ENCODE measurements around the gene PARM1.

The PARM1 gene

DNA sequence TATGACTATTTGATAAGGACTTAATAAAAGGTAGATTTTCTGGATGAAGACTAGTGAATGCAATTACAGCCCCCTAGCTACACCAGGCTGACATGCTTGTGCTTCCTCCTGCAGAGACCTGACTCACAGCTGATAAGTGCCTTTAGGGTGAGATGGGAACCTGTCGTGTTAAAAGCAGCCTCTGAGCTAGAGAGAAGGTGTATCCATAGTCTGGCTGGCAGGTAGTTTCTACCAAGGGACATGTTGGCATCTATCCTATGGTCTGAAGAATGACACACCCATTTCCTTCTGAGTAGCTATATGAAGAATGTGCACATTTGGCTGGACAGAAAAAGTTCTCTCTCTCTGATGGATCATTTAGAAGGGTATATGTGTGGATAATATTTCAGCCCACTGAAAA, 64.1 kb downstream of the PARM1 start:
- DNase-seq = no peak

DNA sequence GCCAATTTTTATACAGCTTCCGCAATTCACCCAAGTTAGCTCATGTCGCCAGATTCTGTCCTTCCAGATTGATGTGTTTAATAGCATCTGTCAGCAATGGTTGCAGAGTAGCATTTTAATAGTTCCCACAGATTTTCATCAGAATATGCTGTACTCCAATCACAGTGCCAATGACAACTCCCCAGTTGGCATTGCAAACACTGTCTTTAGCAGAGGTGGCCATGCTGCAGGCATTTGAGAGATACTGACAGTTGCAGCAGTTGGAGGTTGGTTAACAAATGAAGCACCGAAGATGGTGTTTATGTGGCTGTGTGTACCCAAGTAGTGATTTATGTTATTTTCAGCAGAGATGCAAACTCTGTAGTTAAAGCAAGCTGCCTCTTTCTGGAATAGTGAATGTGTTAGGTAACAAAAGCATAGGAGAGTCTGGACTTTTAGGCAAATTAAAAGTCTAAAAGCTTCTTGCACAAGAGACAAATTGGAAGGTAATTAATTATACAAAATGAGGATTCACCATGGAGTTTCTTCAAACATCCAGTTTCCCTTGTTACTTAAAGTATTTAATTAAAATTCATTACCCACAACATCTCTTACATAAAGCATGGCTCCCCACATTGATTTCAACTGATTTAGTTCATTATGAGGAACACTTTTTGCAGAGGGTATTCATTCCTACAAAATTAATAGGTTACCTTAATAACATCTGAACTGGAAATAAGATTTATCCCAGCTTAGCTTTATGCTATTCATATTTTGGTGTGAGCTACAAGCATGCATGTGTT, 65.2 kb downstream of the PARM1 start:
- no peak for DNase-seq

DNA sequence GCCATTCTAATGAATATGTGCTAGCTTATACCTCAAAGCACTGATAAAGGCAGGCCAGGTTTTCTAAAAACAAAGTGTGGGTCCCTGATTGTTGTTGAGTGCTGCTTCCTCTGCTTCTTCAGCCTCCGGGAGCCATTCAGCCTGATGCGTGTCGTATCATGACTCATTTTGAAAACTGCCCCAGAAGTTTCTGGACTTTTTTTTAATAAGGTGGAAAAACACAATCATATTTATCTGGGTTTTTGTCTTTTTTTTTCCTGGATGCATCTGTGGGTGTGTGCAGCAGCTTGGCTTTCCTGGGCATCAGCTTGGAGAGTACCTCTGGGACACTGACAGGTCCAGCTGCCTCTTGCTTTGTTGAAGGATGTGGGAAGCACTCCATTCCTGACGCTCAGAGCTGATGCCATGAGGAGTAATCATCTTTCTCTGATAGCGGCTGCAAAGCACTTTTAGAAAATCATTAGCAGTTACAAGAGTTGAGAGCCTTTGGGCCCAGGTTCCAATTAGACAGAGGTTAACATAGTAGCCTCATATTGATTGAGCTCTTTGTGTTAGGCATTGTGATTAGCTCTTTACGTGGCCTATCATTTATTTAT, 66.9 kb downstream of the PARM1 start:
- no peak for DNase-seq

DNA sequence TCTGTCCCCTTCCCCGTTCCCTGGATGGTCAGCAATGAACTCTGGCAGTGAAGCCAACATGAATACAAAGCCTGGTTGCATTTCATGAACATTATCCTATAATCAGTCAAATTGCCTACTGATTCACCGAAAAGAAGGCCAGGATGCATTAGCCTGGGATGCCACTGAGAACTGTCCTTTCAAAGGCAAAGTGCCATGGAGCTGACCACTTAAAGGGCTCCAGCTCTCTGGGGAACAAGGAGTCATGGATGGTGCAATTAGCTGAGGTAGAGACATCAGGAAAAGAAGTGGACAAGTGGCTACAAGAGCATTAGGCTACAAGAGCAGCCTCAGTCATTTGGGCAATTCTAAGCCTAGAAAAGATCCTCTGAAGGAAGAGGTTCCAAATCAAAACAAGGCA, 69.0 kb downstream of the PARM1 start:
- DNase-seq = no peak

DNA sequence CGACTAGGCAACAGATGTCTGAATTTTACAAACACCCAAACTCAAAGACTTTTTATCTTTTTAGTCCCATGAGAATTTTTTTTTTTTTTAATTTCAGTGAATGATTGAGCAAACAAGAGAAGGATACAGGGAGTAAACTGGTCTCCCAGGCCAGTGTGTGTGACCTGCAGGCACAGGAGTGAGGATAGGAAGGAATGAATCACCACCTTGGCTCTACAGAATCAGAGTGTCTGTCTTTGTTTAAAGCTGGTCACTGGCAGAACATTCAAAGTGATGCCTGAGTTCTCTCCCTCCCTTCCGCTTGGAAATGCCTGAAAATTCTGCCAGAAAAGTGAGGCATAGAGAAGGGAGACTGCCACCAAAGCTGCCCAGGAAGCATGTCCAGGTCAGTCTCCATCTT, 69.5 kb downstream of the PARM1 start:
- DNase-seq = no peak

DNA sequence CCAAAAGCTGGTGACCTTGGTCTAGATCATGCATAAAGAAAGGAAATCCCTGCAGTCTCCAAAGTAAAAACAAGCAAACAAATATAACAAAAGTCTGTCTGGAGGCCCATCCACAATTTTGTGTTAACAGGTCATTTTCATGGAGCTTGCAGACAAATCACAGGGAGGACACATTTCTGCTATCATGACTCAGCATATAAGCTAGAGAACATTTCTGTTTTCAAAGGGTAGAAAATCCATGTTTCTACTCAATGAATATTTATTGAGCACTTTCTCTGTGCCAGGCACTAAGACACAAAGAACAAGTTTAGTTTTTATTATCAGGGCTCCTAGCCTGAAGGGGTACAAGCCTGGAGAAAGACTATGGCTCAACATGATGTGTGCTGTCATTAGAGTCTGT, 71.1 kb downstream of the PARM1 start:
- DNase-seq = no peak

DNA sequence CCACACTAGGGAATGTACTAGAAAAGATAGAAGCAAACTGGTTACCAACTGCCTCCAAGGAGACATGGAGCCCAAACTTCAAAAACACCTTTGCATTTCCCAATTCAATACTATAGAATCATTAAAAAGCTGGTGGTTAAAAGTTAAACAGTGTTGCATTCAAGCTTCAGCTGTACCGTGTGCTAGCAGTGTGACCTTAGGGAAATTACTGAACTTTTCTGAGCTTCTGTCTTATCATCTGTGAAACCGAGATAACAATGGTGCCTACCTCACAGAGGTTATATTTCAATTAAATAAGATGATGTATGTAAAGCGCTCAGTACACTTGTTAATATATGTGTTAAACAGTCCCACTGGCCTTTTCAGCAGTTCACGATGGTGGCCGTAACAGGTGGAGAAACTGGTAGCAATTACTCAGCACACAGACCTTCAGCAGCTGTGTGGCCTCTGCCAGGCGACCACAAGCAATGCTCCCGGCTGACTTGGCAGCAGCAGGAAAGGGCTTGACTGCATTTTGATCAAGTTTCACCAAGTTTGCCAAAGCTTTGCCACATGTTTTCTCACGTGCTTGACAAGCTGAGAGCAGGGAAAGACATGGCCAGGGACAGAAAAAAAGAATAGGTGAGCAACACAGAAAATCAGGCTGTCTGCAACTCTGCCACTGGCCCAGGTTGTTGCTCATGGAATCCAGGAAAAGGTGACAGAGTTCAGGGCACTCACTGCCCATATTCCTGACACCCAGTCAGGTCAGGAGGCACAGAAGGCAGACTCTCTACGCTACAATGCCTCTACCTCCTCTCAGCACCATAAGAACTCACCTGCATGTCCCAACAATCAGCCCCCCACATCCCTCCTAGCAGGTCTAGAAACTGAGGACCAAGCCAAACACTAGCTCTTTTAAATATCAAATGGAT, 72.1 kb downstream of the PARM1 start:
- DNase-seq = no peak

DNA sequence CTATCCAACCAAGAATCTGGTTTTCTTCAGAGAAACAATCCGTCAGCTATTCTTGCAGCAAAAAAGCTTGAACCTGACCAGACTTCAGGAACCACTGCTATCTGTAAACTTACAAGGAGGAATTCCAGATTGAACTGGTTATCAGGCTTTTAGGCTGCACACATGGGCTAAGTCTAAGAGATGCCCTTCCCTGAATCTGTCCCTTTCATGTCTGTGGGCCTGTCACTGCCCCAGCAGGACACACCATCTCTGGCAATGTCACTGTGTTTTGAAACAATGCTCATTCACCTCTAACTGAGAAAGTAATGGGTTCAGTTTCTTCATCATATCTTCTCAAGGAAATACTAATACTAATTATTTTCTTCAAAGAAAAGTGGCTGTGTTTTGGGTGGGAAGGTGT, 72.8 kb downstream of the PARM1 start:
- no peak for DNase-seq

DNA sequence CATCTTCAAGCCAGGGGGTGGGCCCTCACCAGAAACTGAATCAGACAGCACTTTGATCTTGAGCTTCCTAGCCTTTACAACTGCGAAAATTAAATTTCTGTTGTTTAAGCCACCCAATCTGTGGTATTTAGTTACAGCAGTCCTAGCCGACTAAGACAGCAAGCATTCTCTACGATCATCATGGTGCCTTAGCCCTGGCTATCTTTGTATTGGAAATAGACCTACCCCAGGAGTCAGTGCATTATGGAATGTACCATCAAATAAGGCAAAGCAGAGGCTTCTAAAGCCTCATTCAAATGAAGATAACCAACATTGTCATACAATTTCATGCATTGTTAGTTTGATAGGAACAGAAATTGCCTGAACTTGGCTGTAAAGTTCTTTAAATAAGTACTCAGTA, 75.0 kb downstream of the PARM1 start:
- no peak for DNase-seq

DNA sequence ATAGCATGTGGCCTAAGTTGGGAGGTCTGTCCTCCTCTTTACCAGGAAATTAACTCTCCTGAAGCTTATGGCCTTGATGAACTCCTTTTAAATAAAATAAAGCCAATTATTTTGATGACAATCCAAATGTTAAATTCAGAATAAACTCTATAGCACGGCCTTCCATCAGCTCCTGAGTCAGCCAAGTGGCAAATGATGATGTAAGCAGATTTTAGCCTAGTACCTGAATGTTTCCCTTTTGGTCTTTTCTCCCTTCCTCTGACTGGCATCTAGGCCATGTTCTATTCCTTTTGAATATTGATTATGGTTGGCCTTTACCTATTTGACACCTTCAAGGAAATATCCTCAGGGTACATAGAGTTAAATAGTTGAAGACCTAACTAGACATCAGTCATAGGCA, 76.2 kb downstream of the PARM1 start:
- no peak for DNase-seq

DNA sequence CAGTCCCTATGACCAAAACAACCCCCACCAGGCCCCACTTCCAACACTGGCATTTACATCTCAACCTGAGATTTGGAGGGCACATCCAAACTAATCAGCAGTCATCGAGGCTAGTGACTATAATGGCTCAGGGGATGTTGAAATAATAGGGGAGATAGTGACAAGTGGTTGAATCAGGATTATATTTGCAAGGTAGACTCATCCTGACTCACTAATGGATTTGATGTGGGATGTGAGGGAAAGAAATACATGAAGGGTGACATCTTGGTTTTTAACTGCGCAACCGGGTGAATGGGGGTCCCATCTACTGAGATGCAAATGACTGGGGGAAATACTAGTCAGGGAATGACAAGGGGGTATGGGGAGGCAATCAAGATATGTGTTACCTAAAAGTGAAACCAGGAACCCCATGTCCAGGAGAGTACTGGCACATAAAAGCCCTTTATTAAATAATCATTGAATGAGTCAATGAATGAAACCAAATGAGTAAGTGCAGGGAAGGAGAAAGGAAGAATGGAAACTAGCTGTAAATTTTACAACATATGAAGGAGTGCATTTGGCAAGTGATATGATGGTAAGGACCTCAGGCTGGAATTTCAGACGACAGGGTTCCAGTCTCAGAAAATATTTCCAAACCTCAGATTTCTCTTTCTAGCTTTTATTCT, 78.3 kb downstream of the PARM1 start:
- DNase-seq = no peak

DNA sequence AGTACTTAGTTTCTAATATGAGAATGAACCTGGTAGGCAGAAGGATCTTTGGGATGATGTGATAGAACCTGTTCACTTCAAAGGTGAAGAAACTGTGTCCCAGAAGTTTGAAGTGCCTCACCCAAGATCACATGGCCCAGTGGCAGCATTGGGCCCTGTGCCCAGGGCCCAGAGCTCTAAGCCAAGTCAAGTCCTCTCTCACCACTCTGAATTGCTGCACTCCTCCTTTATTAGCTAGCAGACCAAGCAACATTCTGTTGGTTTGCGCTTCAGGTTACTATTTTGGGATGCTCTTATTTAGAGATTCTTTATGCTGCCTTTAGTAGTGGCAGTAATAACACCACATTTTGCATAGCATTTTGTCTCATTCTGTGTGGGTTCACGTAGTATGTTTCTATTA, 82.7 kb downstream of the PARM1 start:
- DNase-seq = no peak

DNA sequence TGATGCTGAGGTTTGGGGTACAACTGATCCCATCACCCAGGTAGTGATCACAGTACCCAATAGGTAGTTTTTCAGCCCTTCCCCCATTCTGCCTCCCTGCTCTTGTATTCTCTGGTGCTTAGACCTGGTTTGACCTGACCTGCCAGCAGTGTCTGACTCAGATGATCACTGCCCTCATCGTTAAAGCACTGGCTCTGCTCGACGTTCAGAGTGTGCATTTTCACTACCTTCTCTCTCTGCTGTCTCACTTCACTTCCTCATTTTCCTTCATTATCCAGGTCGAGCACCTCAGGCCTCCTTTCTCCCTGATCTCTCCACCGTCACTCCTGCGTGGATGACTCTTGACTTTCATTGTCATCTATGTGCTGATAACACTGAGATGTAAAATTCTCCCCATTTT, 83.6 kb downstream of the PARM1 start:
- no peak for DNase-seq

DNA sequence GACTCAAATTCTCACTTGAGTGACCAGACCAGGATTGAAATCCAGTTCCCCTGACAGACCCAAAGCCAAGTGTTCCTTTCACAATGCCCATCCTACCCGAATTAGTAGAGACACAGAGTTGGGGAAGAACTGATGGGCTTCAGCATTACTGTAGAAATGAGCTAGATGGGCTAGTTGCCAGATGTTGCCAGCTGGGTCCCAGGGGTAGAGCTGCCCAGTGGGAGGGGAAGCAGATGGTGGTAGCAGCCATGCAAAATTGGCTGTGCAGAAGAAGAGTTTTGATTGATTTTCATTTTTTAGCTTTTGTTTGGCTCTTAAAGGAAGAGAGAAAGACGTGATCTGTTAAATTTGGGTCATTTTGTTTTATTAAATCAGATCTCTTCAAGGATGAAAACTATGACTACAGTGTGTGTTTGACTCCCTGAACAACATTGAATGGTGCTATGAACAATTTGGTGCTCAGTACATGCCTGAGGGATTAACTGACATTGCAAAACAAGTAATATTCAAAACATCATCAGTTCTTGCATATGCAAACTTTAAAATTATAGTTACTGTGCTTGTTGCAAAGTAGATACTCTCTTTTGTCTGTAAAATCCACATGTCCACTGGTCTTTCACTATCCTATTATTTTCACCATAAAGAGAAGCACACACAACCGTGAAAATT, 86.0 kb downstream of the PARM1 start:
- DNase-seq = no peak

DNA sequence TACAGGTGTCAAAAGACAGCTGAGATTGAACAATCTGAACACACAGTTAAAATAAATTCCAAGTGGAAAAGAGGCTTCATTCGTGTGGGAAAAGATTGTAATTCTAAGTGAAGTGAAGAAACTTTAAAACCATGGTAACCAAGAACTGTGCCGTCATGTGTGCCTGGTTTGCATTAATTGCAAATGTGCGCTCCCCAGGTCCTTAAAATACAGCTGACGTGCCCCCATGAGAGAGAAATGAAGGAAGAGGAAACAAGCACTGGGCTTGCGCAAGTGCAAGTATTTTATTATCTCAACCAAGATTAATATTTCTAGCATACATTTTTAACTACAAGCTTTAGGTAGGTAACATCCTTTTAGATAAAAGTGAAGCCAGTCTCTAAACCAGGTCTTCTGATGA, 92.5 kb downstream of the PARM1 start:
- DNase-seq = no peak

DNA sequence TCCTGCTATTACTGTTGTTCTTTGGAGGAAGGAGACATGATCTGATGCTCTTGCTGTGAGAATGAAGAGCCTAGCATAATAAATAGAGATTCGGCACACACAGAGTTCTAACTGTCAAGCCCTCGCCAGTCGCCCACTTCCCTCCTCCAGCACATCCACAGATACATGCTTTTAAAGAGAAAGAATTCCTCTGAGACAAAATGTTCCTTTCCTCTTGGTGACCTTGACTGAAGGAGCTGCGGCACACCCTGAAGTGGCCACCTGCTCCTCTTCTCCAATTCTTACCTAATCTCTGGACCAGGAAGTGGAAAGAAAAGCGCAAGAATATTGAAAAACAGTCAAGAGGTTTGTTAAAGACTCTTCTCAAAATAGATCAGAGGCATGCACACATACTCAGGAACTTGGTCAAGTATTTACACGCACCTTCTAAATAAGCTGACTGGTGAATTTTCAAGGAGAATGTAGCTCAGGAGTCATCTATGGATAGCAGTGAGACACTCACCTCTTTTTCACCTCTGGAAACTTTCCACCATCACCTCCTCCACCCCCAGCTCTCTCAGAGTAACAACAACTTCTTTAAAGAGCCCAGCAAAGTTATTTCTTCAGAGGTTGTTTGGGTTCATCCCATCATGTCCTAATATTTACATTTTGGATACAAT, 95.4 kb downstream of the PARM1 start:
- no peak for DNase-seq

DNA sequence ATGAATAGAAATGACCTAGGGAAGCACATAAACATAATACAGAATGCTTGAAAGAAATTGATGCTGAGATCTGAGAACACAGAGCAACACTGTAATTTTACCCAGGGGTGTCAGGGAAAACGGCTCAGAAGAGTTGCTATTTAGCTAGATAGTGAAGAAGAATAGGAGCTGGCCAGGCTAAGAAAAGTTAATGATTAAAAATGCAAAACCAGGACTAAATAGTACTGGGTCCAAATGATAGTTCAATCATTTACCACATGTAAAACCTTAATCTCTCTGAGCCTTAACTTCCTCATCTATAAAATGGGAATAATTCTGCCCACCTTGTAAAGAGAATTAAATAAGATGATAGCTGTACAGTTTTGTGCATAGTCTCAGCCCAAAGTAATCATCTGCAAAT, 97.1 kb downstream of the PARM1 start:
- DNase-seq = no peak

DNA sequence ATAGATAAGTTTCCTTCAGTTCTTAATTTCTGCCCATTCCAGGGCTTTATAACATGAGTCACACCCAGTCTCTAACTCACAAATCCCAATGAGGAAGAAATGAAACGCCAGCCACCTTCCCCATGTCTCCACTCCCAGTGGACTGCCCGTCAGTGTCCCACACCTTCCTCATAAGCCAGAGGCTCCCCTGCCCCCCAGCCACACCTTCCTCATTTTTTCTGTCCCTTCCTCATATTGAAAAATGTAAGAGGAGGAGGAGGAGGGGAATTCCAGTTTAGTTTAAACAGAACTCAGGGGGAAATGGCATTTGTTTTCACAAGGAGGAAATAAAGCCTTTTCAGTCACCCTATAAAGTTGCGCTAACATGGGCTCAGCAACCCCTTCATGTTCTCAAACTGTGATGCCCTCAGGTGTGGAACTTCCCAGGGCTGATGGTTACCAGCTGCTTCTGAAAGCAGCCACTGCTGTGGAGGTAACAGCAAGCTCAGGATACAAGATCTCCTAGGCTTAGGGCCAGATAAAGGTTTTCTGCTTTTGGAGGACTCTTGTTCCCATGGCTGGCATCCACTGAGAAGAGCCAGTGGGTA, 97.8 kb downstream of the PARM1 start:
- DNase-seq = no peak

DNA sequence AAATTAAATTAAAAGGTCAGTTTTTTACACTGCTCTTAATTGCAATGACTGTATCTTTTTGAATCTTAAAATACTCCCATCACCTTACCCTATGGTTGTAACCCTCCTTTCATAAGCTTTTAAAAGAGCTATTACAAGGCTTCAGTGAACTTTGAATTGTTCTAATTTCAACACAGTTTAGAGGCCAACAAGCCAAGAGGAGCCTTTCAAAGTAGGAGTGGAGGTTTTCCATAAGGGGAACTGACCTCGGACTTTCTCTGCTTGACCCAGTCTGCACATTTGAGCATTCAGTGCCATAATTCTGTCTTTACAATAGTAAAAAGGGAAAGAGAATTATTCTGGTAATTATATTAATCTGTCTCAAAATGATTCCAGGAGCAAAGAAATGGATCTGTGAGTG, 98.9 kb downstream of the PARM1 start:
- DNase-seq = no peak

DNA sequence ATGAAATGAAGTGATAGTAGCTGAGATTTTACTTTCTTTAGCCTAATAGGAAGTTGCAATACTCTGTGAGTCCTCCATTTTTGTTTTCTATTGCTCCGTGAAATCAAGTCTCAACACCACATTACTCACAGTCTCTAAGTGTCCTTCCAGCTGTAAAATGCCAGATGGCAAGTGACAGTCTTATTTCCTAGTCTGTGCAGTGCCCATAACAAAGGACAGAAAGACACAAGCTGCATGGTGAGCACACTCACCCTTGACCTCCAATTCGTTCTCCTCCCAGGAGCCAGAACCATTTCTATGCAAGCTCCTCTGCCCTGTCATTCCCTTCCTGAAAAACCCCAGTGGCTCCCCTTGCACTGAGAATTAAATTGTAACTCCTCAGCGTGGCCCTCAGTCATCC, 101.6 kb downstream of the PARM1 start:
- DNase-seq = no peak

DNA sequence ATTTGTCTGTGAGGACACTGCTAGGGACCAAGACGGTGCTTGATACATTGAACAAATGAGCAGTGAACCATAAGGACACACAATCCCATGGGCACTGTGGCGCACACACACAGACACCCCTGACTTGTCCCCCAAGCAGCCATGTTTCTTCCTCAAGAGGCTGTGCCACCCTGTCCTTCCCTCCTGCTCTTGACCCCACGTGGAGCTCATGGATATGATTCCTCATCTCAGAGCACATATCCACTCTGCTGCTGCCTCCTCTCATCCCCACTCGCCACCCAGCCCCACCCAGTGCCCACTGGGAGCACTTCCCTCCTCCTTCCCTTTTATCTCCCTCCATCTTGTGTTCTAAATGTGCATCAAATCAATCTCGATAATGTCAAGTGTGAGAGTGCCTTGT, 102.4 kb downstream of the PARM1 start:
- no peak for DNase-seq

All from stimulated activated CD4-positive, alpha-beta T cell treated with anti-CD3 and anti-CD28 coated beads, Interleukin-4, amount 100 ng/mL, for 24 hours (primary cell).